ENCODE measurements around the gene SPOPL.
"Not testable (repeated sequence)": the region's sequence is repeated elsewhere in the genome, so short reads cannot be mapped to it uniquely, and the experiment has no call there.

The SPOPL gene

DNA sequence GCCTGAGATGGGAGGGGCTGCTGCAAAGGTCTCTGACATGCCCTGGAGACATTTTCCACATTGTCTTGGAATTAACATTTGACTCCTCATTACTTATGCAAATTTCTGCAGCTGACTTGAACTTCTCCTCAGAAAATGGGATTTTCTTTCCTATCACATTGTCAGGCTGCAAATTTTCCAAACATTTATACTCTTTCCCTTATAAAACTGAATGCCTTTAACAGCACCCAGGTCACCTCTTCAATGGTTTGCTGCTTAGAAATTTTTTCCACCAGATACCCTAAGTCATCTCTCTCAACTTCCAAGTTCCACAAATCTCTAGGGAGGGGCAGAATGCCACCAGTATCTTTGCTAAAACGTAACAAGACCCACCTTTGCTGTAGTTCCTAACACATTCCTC lies 22.8 kb downstream of the SPOPL start:
- POLR2A ChIA-PET; H3K36me3 ChIP-seq (ENCODE audit: control insufficient read depth in 2 of 2, insufficient read depth in 1 of 2, low read length in 2 of 2); H3K4me1 ChIP-seq (ENCODE audit: control insufficient read depth, insufficient read depth, low read length); H3K27ac ChIP-seq (ENCODE audit: extremely low read depth, low read depth, low read length); CTCF ChIA-PET; H3K9me3 ChIP-seq (ENCODE audit: control insufficient read depth, insufficient read depth, low read depth, low read length); H3K4me3 ChIP-seq (ENCODE audit: low read depth, low read length): not testable (repeated sequence)
- peak; percentile 48 for TF ChIP-seq SETDB1 (IDR thresholded peaks at IDR 0.05; ENCODE audit: insufficient read length, low read length)
- TF ChIP-seq ZNF585B (tag by site-specific recombination; IDR thresholded peaks at IDR 0.05), result peak; percentile 6; the same call in 1 of the 2 replicates

DNA sequence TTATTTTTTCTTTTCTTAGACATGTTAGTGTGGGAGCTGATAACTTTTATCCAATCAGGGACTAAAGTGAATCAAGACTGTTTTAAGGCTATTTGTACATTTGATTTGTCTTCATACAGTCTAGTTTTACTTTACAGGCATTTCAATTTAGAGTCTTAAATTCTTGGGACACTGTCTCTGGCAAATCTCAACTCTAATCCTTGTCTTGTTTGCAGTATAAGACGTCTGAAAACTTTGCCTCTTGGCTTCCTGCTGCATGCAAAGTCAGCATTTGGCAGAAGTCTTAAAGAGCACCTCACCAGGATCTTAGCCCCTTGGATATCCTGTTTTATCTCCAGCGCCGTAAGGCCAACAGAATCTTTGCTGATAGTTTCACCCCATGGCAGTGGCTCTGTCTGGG lies 30.3 kb downstream of the SPOPL start:
- H3K4me1 ChIP-seq (ENCODE audit: control insufficient read depth, insufficient read depth, low read length), result no peaks in the 10 kb centered on the region
- H3K9me3 ChIP-seq (ENCODE audit: control insufficient read depth, insufficient read depth, low read depth, low read length), result no peaks in the 10 kb centered on the region
- H3K27ac ChIP-seq (ENCODE audit: extremely low read depth, low read depth, low read length), result no peak overlapping the region
- H3K4me3 ChIP-seq (ENCODE audit: low read depth, low read length), result no peak overlapping the region
- peaks cover 0 to 3% of the 10 kb centered on the region in 2 experiments; a peak in 1 of 3 replicates for H3K36me3 ChIP-seq (ENCODE audit: control insufficient read depth in 2 of 2, insufficient read depth in 1 of 2, low read length in 2 of 2)
- ChIA-PET CTCF (no interaction called here), POLR2A (no interaction called here)
- TF ChIP-seq ZNF350 (tag by site-specific recombination; IDR thresholded peaks at IDR 0.05) (no peak), ZNF610 (tag by site-specific recombination; IDR thresholded peaks at IDR 0.05; ENCODE audit: borderline replicate concordance) (no peak), ZNF626 (tag by site-specific recombination; IDR thresholded peaks at IDR 0.05) (no peak), ZNF112 (tag by site-specific recombination; IDR thresholded peaks at IDR 0.05) (no peak), ZNF174 (tag by site-specific recombination; IDR thresholded peaks at IDR 0.05) (no peak), ZNF404 (tag by site-specific recombination; IDR thresholded peaks at IDR 0.05) (no peak), ZNF658 (tag by site-specific recombination; IDR thresholded peaks at IDR 0.05) (no peak), ZNF37A (tag by site-specific recombination; IDR thresholded peaks at IDR 0.05) (no peak), SETDB1 (IDR thresholded peaks at IDR 0.05; ENCODE audit: insufficient read length, low read length) (no peak), KLF10 (tag by site-specific recombination; IDR thresholded peaks at IDR 0.05) (no peak), MEIS1 (CRISPR knock-in tag; IDR thresholded peaks at IDR 0.05; ENCODE audit: borderline replicate concordance) (no peak), GFI1B (tag by site-specific recombination; IDR thresholded peaks at IDR 0.05) (no peak), ZNF792 (tag by site-specific recombination; IDR thresholded peaks at IDR 0.05) (no peak), ZNF10 (tag by site-specific recombination; IDR thresholded peaks at IDR 0.05) (no peak), HOXA7 (CRISPR knock-in tag; IDR thresholded peaks at IDR 0.05; ENCODE audit: borderline replicate concordance) (no peak), ZNF623 (tag by site-specific recombination; IDR thresholded peaks at IDR 0.05) (no peak), ZNF747 (tag by site-specific recombination; IDR thresholded peaks at IDR 0.05) (no peak), ZNF114 (tag by site-specific recombination; IDR thresholded peaks at IDR 0.05) (no peak)
- TF ChIP-seq, protein P1, sequence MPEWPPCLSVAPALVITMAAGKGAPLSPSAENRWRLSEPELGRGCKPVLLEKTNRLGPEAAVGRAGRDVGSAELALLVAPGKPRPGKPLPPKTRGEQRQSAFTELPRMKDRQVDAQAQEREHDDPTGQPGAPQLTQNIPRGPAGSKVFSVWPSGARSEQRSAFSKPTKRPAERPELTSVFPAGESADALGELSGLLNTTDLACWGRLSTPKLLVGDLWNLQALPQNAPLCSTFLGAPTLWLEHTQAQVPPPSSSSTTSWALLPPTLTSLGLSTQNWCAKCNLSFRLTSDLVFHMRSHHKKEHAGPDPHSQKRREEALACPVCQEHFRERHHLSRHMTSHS (tag by site-specific recombination; IDR thresholded peaks at IDR 0.05), result no peak
- TF ChIP-seq, protein P2, sequence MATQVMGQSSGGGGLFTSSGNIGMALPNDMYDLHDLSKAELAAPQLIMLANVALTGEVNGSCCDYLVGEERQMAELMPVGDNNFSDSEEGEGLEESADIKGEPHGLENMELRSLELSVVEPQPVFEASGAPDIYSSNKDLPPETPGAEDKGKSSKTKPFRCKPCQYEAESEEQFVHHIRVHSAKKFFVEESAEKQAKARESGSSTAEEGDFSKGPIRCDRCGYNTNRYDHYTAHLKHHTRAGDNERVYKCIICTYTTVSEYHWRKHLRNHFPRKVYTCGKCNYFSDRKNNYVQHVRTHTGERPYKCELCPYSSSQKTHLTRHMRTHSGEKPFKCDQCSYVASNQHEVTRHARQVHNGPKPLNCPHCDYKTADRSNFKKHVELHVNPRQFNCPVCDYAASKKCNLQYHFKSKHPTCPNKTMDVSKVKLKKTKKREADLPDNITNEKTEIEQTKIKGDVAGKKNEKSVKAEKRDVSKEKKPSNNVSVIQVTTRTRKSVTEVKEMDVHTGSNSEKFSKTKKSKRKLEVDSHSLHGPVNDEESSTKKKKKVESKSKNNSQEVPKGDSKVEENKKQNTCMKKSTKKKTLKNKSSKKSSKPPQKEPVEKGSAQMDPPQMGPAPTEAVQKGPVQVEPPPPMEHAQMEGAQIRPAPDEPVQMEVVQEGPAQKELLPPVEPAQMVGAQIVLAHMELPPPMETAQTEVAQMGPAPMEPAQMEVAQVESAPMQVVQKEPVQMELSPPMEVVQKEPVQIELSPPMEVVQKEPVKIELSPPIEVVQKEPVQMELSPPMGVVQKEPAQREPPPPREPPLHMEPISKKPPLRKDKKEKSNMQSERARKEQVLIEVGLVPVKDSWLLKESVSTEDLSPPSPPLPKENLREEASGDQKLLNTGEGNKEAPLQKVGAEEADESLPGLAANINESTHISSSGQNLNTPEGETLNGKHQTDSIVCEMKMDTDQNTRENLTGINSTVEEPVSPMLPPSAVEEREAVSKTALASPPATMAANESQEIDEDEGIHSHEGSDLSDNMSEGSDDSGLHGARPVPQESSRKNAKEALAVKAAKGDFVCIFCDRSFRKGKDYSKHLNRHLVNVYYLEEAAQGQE (tag by site-specific recombination; IDR thresholded peaks at IDR 0.05), result no peak
